GM23338 (cell line): ENCODE data around the gene SRSF2. TPM values are rescaled to one million over a fixed set of nuclear protein-coding genes. Genes with fewer than 3 reads are reported as not detected.

ENCODE experiments used
- ATAC-seq: fragments of 200-7000 bp; cut with Tn5 transposase; 3 replicates; pipeline ENCODE4 v1.9.1; 2020
- DNase-seq: peaks from one replicate; pipeline ENCODE4 v3.0.0-alpha.2; 2015; ENCODE audit warnings: low spot score
- H2AFZ ChIP-seq: fragments of 200-600 bp; sonication (generic); 2 replicates; pipeline ENCODE4 v1.8.0; 2016; ENCODE audit warnings: antibody characterized with exemption, mild to moderate bottlenecking, moderate library complexity
- H3F3A ChIP-seq: fragments of 200-600 bp; sonication (generic); replicated peaks from 2 replicates; pipeline ENCODE4 v1.8.0; 2017; ENCODE audit warnings: antibody characterized with exemption, mixed run types, low read depth
- H3K27ac ChIP-seq: fragments of 200-600 bp; sonication (generic); 2 replicates; pipeline ENCODE4 v1.6.1; 2016; ENCODE audit warnings: low read depth
- H3K27me3 ChIP-seq: fragments of 200-600 bp; sonication (generic); 2 replicates; pipeline ENCODE4 v1.8.0; 2016; ENCODE audit warnings: mild to moderate bottlenecking, mixed run types, moderate library complexity; ENCODE audit not compliant: insufficient read depth
- H3K36me3 ChIP-seq: fragments of 200-600 bp; sonication (generic); 2 replicates; pipeline ENCODE4 v1.8.0; 2016; ENCODE audit warnings: mild to moderate bottlenecking; ENCODE audit not compliant: insufficient read depth
- H3K4me1 ChIP-seq: fragments of 200-600 bp; sonication (generic); 2 replicates; pipeline ENCODE4 v1.8.0; 2016; ENCODE audit warnings: mild to moderate bottlenecking, moderate library complexity; ENCODE audit not compliant: insufficient read depth
- H3K4me2 ChIP-seq: fragments of 200-600 bp; sonication (generic); 2 replicates; pipeline ENCODE4 v1.7.1; 2017; ENCODE audit warnings: mixed run types
- H3K4me3 ChIP-seq: fragments of 200-600 bp; sonication (generic); 2 replicates; pipeline ENCODE4 v1.6.1; 2016; ENCODE audit warnings: mixed run types
- H3K79me2 ChIP-seq: fragments of 200-600 bp; sonication (generic); replicated peaks from 2 replicates; pipeline ENCODE4 v1.8.0; 2017; ENCODE audit warnings: mild to moderate bottlenecking; ENCODE audit not compliant: insufficient read depth
- H3K9me2 ChIP-seq: fragments of 200-600 bp; sonication (generic); 2 replicates; pipeline ENCODE4 v1.8.0; 2017; ENCODE audit not compliant: insufficient read depth
- H4K20me1 ChIP-seq: fragments of 200-600 bp; sonication (generic); replicated peaks from 2 replicates; pipeline ENCODE4 v1.8.0; 2017; ENCODE audit warnings: mild to moderate bottlenecking; ENCODE audit not compliant: insufficient read depth
- H3K27ac Mint-ChIP-seq: 2 replicates; pipeline ENCODE4 v1.8.0; 2020; ENCODE audit warnings: inconsistent platforms, mild to moderate bottlenecking, moderate library complexity, mixed read lengths
- H3K27me3 Mint-ChIP-seq: 3 replicates; pipeline ENCODE4 v1.8.0; 2022; ENCODE audit warnings: low read depth, mild to moderate bottlenecking, moderate library complexity, mixed read lengths, inconsistent platforms; ENCODE audit not compliant: insufficient read depth, poor library complexity
- H3K36me3 Mint-ChIP-seq: 3 replicates; pipeline ENCODE4 v1.8.0; 2021; ENCODE audit warnings: low read depth, mild to moderate bottlenecking, inconsistent platforms, moderate library complexity, mixed read lengths
- H3K4me1 Mint-ChIP-seq: 3 replicates; pipeline ENCODE4 v1.8.0; 2020; ENCODE audit warnings: mild to moderate bottlenecking, inconsistent platforms, mixed read lengths
- H3K4me3 Mint-ChIP-seq: 3 replicates; pipeline ENCODE4 v1.8.0; 2021; ENCODE audit warnings: moderate library complexity, mild to moderate bottlenecking, inconsistent platforms, mixed read lengths
- H3K9me3 Mint-ChIP-seq: 3 replicates; pipeline ENCODE4 v1.8.0; 2020; ENCODE audit warnings: moderate library complexity, mild to moderate bottlenecking, inconsistent platforms, mixed read lengths
- CREB1 ChIP-seq: fragments of 250-450 bp; sonication (Bioruptor Pico); IDR thresholded peaks from 2 replicates; pipeline ENCODE4 v1.5.0; 2020; ENCODE audit warnings: low read depth, mild to moderate bottlenecking, moderate library complexity
- EZH2 ChIP-seq: fragments of 200-600 bp; sonication (generic); IDR thresholded peaks from one replicate; pipeline ENCODE4 v1.8.0; 2017; ENCODE audit warnings: antibody characterized with exemption, mild to moderate bottlenecking, low read depth; ENCODE audit not compliant: unreplicated experiment
- EZH2phosphoT487 ChIP-seq: fragments of 200-600 bp; sonication (generic); IDR thresholded peaks from one replicate; pipeline ENCODE4 v1.8.1; 2018; ENCODE audit warnings: antibody characterized with exemption; ENCODE audit not compliant: unreplicated experiment
- JUNB ChIP-seq: IDR thresholded peaks from one replicate; pipeline ENCODE4 v1.6.1; 2016; ENCODE audit warnings: antibody characterized with exemption; ENCODE audit not compliant: unreplicated experiment
- NANOG ChIP-seq: IDR thresholded peaks from 2 replicates; pipeline ENCODE4 v1.6.1; 2016; ENCODE audit warnings: antibody characterized with exemption, borderline replicate concordance
- POLR2AphosphoS5 ChIP-seq: IDR thresholded peaks from 2 replicates; pipeline ENCODE4 v1.6.1; 2016; ENCODE audit warnings: antibody characterized with exemption, low read depth
- STAT1 ChIP-seq: IDR thresholded peaks from one replicate; pipeline ENCODE4 v1.6.1; 2016; ENCODE audit warnings: antibody characterized with exemption; ENCODE audit not compliant: unreplicated experiment
- ZNF114 ChIP-seq: fragments of 250-450 bp; sonication (Bioruptor Pico); IDR thresholded peaks from 2 replicates; pipeline ENCODE4 v1.5.0; 2020; ENCODE audit warnings: mild to moderate bottlenecking, moderate library complexity
- ZNF331 ChIP-seq: fragments of 250-450 bp; sonication (Bioruptor Pico); IDR thresholded peaks from 2 replicates; pipeline ENCODE4 v1.5.0; 2020; ENCODE audit warnings: low read depth, mild to moderate bottlenecking, moderate library complexity
- polyA plus RNA-seq: library from polyadenylated mRNA; unstranded; fragments of >200 nt; fragmentation: Nextera tagmentation; extraction: Ambion mirVana; gene quantifications from 2 replicates; pipeline ENCODE4 v1.2.1, GENCODE V29; 2016
- total RNA-seq: library from RNA; depleted of rRNA; stranded (reverse); fragments of >200 nt; shearing (Covaris generic); gene quantifications from 2 replicates; pipeline ENCODE4 v1.2.3, GENCODE V29; 2014
- TF ChIP-seq, protein P1 (sequence below): fragments of 250-450 bp; sonication (Bioruptor Pico); IDR thresholded peaks from 2 replicates; pipeline ENCODE4 v1.5.0; 2020; ENCODE audit warnings: mild to moderate bottlenecking, moderate library complexity
- TF ChIP-seq, protein P2 (sequence below), 2 experiments: fragments of 200-600 bp in 1 of 2; sonication (generic) in 1 of 2; conservative IDR thresholded peaks; 2 replicates each; pipeline versions ENCODE4 v1.5.1 to v1.6.1; 2016 to 2017; ENCODE audit warnings: antibody characterized with exemption in 2 of 2, low read depth in 2 of 2, mild to moderate bottlenecking in 2 of 2, moderate library complexity in 1 of 2
- TF ChIP-seq, protein P3 (sequence below): IDR thresholded peaks from one replicate; pipeline ENCODE4 v1.6.1; 2018; ENCODE audit warnings: antibody characterized with exemption; ENCODE audit not compliant: unreplicated experiment
- TF ChIP-seq, protein P4 (sequence below): IDR thresholded peaks from 2 replicates; pipeline ENCODE4 v1.6.1; 2016; ENCODE audit warnings: antibody characterized with exemption

The SRSF2 gene
- total and polyA plus RNA-seq, 2 experiments from 2014 or later: 317 to 547 TPM

DNA sequence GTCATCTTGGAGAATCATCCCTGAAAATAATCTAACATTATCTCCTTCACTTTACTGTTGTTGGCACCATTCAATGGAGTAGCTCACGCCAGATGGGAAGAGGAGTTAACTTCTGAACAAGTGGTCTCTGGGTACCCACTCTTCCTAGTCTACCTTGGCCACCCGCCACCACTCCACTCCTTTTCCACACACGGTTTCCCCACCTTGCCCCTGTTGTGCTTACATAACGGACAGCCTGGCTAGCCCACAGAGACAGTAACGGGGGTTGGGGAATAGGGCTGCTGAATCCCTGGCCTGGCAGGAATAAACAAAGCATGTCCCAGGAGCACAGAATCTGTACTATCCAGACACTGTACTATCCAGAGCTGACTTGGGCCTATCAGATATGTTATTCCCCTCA is 22.8 kb downstream of the SRSF2 start:
- Histone ChIP-seq H3K27ac (no peak overlapping the region), H3K79me2 (0 out of 2 replicates have a peak, but pooled peaks cover 4% of the 10 kb centered on the region), H2AFZ (no peak overlapping the region), H3K36me3 (peaks cover 17% of the 10 kb centered on the region), H3F3A (peaks cover 6% of the 10 kb centered on the region; the same call in 1 of the 2 replicates), H3K4me1 (peaks cover 15% of the 10 kb centered on the region), H3K27me3 (peaks cover 9% of the 10 kb centered on the region), H4K20me1 (peaks cover 4% of the 10 kb centered on the region; the same call in 1 of the 2 replicates), H3K9me2 (no peaks in the 10 kb centered on the region), H3K4me2 (no peak overlapping the region), H3K4me3 (no peak overlapping the region)
- no peak overlapping the region for H3K27ac Mint-ChIP-seq
- H3K27me3 Mint-ChIP-seq: peaks cover 21% of the 10 kb centered on the region
- DNase-seq (no peak), ATAC-seq (no peak)
- no peak overlapping the region for H3K4me3 Mint-ChIP-seq
- H3K4me1 Mint-ChIP-seq: peaks cover 18% of the 10 kb centered on the region
- no peaks in the 10 kb centered on the region for H3K9me3 Mint-ChIP-seq
- TF ChIP-seq EZH2: no peak
- no peak for TF ChIP-seq EZH2phosphoT487
- no peak for TF ChIP-seq POLR2AphosphoS5
- TF ChIP-seq ZNF114 (CRISPR knock-in tag): no peak
- TF ChIP-seq, protein P1, sequence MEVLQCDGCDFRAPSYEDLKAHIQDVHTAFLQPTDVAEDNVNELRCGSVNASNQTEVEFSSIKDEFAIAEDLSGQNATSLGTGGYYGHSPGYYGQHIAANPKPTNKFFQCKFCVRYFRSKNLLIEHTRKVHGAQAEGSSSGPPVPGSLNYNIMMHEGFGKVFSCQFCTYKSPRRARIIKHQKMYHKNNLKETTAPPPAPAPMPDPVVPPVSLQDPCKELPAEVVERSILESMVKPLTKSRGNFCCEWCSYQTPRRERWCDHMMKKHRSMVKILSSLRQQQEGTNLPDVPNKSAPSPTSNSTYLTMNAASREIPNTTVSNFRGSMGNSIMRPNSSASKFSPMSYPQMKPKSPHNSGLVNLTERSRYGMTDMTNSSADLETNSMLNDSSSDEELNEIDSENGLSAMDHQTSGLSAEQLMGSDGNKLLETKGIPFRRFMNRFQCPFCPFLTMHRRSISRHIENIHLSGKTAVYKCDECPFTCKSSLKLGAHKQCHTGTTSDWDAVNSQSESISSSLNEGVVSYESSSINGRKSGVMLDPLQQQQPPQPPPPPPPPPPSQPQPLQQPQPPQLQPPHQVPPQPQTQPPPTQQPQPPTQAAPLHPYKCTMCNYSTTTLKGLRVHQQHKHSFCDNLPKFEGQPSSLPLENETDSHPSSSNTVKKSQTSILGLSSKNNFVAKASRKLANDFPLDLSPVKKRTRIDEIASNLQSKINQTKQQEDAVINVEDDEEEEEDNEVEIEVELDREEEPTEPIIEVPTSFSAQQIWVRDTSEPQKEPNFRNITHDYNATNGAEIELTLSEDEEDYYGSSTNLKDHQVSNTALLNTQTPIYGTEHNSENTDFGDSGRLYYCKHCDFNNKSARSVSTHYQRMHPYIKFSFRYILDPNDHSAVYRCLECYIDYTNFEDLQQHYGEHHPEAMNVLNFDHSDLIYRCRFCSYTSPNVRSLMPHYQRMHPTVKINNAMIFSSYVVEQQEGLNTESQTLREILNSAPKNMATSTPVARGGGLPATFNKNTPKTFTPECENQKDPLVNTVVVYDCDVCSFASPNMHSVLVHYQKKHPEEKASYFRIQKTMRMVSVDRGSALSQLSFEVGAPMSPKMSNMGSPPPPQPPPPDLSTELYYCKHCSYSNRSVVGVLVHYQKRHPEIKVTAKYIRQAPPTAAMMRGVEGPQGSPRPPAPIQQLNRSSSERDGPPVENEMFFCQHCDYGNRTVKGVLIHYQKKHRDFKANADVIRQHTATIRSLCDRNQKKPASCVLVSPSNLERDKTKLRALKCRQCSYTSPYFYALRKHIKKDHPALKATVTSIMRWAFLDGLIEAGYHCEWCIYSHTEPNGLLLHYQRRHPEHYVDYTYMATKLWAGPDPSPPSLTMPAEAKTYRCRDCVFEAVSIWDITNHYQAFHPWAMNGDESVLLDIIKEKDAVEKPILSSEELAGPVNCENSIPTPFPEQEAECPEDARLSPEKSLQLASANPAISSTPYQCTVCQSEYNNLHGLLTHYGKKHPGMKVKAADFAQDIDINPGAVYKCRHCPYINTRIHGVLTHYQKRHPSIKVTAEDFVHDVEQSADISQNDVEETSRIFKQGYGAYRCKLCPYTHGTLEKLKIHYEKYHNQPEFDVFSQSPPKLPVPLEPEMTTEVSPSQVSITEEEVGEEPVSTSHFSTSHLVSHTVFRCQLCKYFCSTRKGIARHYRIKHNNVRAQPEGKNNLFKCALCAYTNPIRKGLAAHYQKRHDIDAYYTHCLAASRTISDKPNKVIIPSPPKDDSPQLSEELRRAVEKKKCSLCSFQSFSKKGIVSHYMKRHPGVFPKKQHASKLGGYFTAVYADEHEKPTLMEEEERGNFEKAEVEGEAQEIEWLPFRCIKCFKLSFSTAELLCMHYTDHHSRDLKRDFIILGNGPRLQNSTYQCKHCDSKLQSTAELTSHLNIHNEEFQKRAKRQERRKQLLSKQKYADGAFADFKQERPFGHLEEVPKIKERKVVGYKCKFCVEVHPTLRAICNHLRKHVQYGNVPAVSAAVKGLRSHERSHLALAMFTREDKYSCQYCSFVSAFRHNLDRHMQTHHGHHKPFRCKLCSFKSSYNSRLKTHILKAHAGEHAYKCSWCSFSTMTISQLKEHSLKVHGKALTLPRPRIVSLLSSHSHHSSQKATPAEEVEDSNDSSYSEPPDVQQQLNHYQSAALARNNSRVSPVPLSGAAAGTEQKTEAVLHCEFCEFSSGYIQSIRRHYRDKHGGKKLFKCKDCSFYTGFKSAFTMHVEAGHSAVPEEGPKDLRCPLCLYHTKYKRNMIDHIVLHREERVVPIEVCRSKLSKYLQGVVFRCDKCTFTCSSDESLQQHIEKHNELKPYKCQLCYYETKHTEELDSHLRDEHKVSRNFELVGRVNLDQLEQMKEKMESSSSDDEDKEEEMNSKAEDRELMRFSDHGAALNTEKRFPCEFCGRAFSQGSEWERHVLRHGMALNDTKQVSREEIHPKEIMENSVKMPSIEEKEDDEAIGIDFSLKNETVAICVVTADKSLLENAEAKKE (CRISPR knock-in tag): no peak
- TF ChIP-seq, protein P2, sequence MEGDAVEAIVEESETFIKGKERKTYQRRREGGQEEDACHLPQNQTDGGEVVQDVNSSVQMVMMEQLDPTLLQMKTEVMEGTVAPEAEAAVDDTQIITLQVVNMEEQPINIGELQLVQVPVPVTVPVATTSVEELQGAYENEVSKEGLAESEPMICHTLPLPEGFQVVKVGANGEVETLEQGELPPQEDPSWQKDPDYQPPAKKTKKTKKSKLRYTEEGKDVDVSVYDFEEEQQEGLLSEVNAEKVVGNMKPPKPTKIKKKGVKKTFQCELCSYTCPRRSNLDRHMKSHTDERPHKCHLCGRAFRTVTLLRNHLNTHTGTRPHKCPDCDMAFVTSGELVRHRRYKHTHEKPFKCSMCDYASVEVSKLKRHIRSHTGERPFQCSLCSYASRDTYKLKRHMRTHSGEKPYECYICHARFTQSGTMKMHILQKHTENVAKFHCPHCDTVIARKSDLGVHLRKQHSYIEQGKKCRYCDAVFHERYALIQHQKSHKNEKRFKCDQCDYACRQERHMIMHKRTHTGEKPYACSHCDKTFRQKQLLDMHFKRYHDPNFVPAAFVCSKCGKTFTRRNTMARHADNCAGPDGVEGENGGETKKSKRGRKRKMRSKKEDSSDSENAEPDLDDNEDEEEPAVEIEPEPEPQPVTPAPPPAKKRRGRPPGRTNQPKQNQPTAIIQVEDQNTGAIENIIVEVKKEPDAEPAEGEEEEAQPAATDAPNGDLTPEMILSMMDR (conservative IDR thresholded peaks at IDR 0.05; ENCODE audit: low read depth in 2 of 2): no peak
- TF ChIP-seq STAT1: no peak
- no peak for TF ChIP-seq CREB1
- TF ChIP-seq JUNB: no peak
- no peak for TF ChIP-seq ZNF331
- no peak for TF ChIP-seq NANOG
- TF ChIP-seq, protein P3, sequence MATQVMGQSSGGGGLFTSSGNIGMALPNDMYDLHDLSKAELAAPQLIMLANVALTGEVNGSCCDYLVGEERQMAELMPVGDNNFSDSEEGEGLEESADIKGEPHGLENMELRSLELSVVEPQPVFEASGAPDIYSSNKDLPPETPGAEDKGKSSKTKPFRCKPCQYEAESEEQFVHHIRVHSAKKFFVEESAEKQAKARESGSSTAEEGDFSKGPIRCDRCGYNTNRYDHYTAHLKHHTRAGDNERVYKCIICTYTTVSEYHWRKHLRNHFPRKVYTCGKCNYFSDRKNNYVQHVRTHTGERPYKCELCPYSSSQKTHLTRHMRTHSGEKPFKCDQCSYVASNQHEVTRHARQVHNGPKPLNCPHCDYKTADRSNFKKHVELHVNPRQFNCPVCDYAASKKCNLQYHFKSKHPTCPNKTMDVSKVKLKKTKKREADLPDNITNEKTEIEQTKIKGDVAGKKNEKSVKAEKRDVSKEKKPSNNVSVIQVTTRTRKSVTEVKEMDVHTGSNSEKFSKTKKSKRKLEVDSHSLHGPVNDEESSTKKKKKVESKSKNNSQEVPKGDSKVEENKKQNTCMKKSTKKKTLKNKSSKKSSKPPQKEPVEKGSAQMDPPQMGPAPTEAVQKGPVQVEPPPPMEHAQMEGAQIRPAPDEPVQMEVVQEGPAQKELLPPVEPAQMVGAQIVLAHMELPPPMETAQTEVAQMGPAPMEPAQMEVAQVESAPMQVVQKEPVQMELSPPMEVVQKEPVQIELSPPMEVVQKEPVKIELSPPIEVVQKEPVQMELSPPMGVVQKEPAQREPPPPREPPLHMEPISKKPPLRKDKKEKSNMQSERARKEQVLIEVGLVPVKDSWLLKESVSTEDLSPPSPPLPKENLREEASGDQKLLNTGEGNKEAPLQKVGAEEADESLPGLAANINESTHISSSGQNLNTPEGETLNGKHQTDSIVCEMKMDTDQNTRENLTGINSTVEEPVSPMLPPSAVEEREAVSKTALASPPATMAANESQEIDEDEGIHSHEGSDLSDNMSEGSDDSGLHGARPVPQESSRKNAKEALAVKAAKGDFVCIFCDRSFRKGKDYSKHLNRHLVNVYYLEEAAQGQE: no peak
- TF ChIP-seq, protein P4, sequence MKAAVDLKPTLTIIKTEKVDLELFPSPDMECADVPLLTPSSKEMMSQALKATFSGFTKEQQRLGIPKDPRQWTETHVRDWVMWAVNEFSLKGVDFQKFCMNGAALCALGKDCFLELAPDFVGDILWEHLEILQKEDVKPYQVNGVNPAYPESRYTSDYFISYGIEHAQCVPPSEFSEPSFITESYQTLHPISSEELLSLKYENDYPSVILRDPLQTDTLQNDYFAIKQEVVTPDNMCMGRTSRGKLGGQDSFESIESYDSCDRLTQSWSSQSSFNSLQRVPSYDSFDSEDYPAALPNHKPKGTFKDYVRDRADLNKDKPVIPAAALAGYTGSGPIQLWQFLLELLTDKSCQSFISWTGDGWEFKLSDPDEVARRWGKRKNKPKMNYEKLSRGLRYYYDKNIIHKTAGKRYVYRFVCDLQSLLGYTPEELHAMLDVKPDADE: no peak
- peaks cover 31% of the 10 kb centered on the region; the same call in 2 of the 3 replicates for H3K36me3 Mint-ChIP-seq
